Activated T-cell treated with anti-CD3 and anti-CD28 coated beads, Interleukin-2, amount 50 U/mL, for 4 hours (primary cell): ENCODE results near the gene GSPT1. TPM values are rescaled to one million over a fixed set of nuclear protein-coding genes. Genes with fewer than 3 reads are reported as not detected.

Experiments
- ATAC-seq, 2 donors: fragments of 200-7000 bp; cut with Tn5 transposase; one replicate each; pipeline ENCODE4 v1.10.0; 2021
- DNase-seq: peaks from one replicate; pipeline ENCODE4 v3.0.0-alpha.2; 2020
- H3K27me3 Mint-ChIP-seq: one replicate; pipeline ENCODE4 v1.8.0; 2021; ENCODE audit warnings: low read depth, mixed read lengths
- H3K36me3 Mint-ChIP-seq: one replicate; pipeline ENCODE4 v1.8.0; 2022; ENCODE audit warnings: mixed read lengths; ENCODE audit not compliant: insufficient read depth
- H3K4me1 Mint-ChIP-seq: one replicate; pipeline ENCODE4 v1.8.0; 2021; ENCODE audit warnings: low read depth, mixed read lengths
- H3K4me3 Mint-ChIP-seq: one replicate; pipeline ENCODE4 v1.8.0; 2021; ENCODE audit warnings: mild to moderate bottlenecking, moderate library complexity, mixed read lengths
- H3K9me3 Mint-ChIP-seq: one replicate; pipeline ENCODE4 v1.8.0; 2021; ENCODE audit warnings: mixed read lengths
- total RNA-seq, 3 donors: library from RNA; stranded (reverse); gene quantifications; one replicate each; pipeline ENCODE4 v1.2.1, GENCODE V29; 2021

The GSPT1 gene
- total RNA-seq, 3 donors from 2014 or later: 266 to 281 (median 276) TPM

GRCh38 chr16:11892761-11893160 is 23.0 kb downstream of the GSPT1 start:
- H3K36me3 Mint-ChIP-seq: peaks cover 16% of the 10 kb centered on the region
- no peaks in the 10 kb centered on the region for H3K9me3 Mint-ChIP-seq
- H3K27me3 Mint-ChIP-seq: no peaks in the 10 kb centered on the region
- H3K4me1 Mint-ChIP-seq: peaks cover 14% of the 10 kb centered on the region
- DNase-seq: no peak
- H3K4me3 Mint-ChIP-seq: no peak overlapping the region
- no peak for ATAC-seq

GRCh38 chr16:11890231-11890965 is 25.4 kb downstream of the GSPT1 start:
- DNase-seq: no peak
- ATAC-seq: no peak
- Mint-ChIP-seq H3K27me3 (no peaks in the 10 kb centered on the region), H3K4me3 (no peak overlapping the region), H3K9me3 (no peaks in the 10 kb centered on the region), H3K36me3 (peaks cover 25% of the 10 kb centered on the region), H3K4me1 (peaks cover 2% of the 10 kb centered on the region)

- ATAC-seq (no peak), DNase-seq (no peak)
- H3K36me3 Mint-ChIP-seq: peaks cover 26% of the 10 kb centered on the region
- no peaks in the 10 kb centered on the region for H3K27me3 Mint-ChIP-seq
- no peaks in the 10 kb centered on the region for H3K4me1 Mint-ChIP-seq
- no peaks in the 10 kb centered on the region for H3K9me3 Mint-ChIP-seq
- no peak overlapping the region for H3K4me3 Mint-ChIP-seq
Measured at GRCh38 chr16:11886881-11887280, 28.9 kb downstream of the GSPT1 start.

- H3K4me1 Mint-ChIP-seq: no peaks in the 10 kb centered on the region
- no peak for ATAC-seq
- H3K4me3 Mint-ChIP-seq: no peak overlapping the region
- DNase-seq: no peak
- peaks cover 31% of the 10 kb centered on the region for H3K36me3 Mint-ChIP-seq
- no peaks in the 10 kb centered on the region for H3K27me3 Mint-ChIP-seq
- H3K9me3 Mint-ChIP-seq: no peaks in the 10 kb centered on the region
Measured at GRCh38 chr16:11884035-11884434, 31.7 kb downstream of the GSPT1 start.

- peaks cover 21% of the 10 kb centered on the region for H3K36me3 Mint-ChIP-seq
- no peak for ATAC-seq
- no peaks in the 10 kb centered on the region for H3K27me3 Mint-ChIP-seq
- H3K9me3 Mint-ChIP-seq: no peaks in the 10 kb centered on the region
- DNase-seq: no peak
- H3K4me1 Mint-ChIP-seq: no peaks in the 10 kb centered on the region
- no peak overlapping the region for H3K4me3 Mint-ChIP-seq
Measured at GRCh38 chr16:11880007-11880406, 35.7 kb downstream of the GSPT1 start.

GRCh38 chr16:11877374-11877773 is 38.4 kb downstream of the GSPT1 start:
- no peak for DNase-seq
- Mint-ChIP-seq H3K36me3 (peaks cover 19% of the 10 kb centered on the region), H3K4me1 (no peaks in the 10 kb centered on the region), H3K27me3 (no peaks in the 10 kb centered on the region), H3K4me3 (no peak overlapping the region), H3K9me3 (no peaks in the 10 kb centered on the region)
- no peak for ATAC-seq

GRCh38 chr16:11876306-11876705 is 39.5 kb downstream of the GSPT1 start:
- H3K36me3 Mint-ChIP-seq: peaks cover 18% of the 10 kb centered on the region
- DNase-seq (no peak), ATAC-seq (no peak)
- no peak overlapping the region for H3K4me3 Mint-ChIP-seq
- H3K4me1 Mint-ChIP-seq: no peaks in the 10 kb centered on the region
- no peaks in the 10 kb centered on the region for H3K9me3 Mint-ChIP-seq
- H3K27me3 Mint-ChIP-seq: no peaks in the 10 kb centered on the region

GRCh38 chr16:11875721-11876120 is 40.0 kb downstream of the GSPT1 start:
- H3K36me3 Mint-ChIP-seq: peaks cover 17% of the 10 kb centered on the region
- H3K4me1 Mint-ChIP-seq: no peaks in the 10 kb centered on the region
- H3K27me3 Mint-ChIP-seq: no peaks in the 10 kb centered on the region
- no peak overlapping the region for H3K4me3 Mint-ChIP-seq
- no peaks in the 10 kb centered on the region for H3K9me3 Mint-ChIP-seq
- ATAC-seq: no peak
- DNase-seq: no peak

- no peak for DNase-seq
- Mint-ChIP-seq H3K9me3 (no peaks in the 10 kb centered on the region), H3K4me1 (peaks cover 3% of the 10 kb centered on the region), H3K36me3 (peaks cover 11% of the 10 kb centered on the region), H3K27me3 (no peaks in the 10 kb centered on the region), H3K4me3 (no peak overlapping the region)
- ATAC-seq: no peak
Measured at GRCh38 chr16:11871193-11871592, 44.6 kb downstream of the GSPT1 start.

- DNase-seq (no peak), ATAC-seq (no peak)
- H3K4me3 Mint-ChIP-seq: no peak overlapping the region
- H3K36me3 Mint-ChIP-seq: peaks cover 9% of the 10 kb centered on the region
- H3K27me3 Mint-ChIP-seq: no peaks in the 10 kb centered on the region
- peaks cover 8% of the 10 kb centered on the region for H3K4me1 Mint-ChIP-seq
- no peaks in the 10 kb centered on the region for H3K9me3 Mint-ChIP-seq
Measured at GRCh38 chr16:11870399-11870798, 45.4 kb downstream of the GSPT1 start.

- ATAC-seq (no peak), DNase-seq (no peak)
- Mint-ChIP-seq H3K27me3 (no peaks in the 10 kb centered on the region), H3K4me3 (no peak overlapping the region), H3K36me3 (peaks cover 8% of the 10 kb centered on the region), H3K4me1 (peaks cover 11% of the 10 kb centered on the region), H3K9me3 (no peaks in the 10 kb centered on the region)
Measured at GRCh38 chr16:11869353-11870228, 46.2 kb downstream of the GSPT1 start.

- Mint-ChIP-seq H3K9me3 (no peaks in the 10 kb centered on the region), H3K27me3 (no peaks in the 10 kb centered on the region), H3K36me3 (peaks cover 8% of the 10 kb centered on the region), H3K4me1 (peaks cover 11% of the 10 kb centered on the region), H3K4me3 (no peak overlapping the region)
- ATAC-seq (no peak), DNase-seq (no peak)
Measured at GRCh38 chr16:11868412-11868980, 47.3 kb downstream of the GSPT1 start.

- no peaks in the 10 kb centered on the region for H3K9me3 Mint-ChIP-seq
- H3K36me3 Mint-ChIP-seq: peaks cover 5% of the 10 kb centered on the region
- H3K27me3 Mint-ChIP-seq: no peaks in the 10 kb centered on the region
- H3K4me3 Mint-ChIP-seq: no peak overlapping the region
- peaks cover 10% of the 10 kb centered on the region for H3K4me1 Mint-ChIP-seq
- DNase-seq (no peak), ATAC-seq (no peak)
Measured at GRCh38 chr16:11862489-11862888, 53.3 kb downstream of the GSPT1 start.

GRCh38 chr16:11857161-11857560 is 58.6 kb downstream of the GSPT1 start:
- ATAC-seq: no peak
- H3K4me3 Mint-ChIP-seq: no peak overlapping the region
- no peaks in the 10 kb centered on the region for H3K9me3 Mint-ChIP-seq
- no peaks in the 10 kb centered on the region for H3K27me3 Mint-ChIP-seq
- H3K4me1 Mint-ChIP-seq: peaks cover 25% of the 10 kb centered on the region
- DNase-seq: no peak
- peaks cover 17% of the 10 kb centered on the region for H3K36me3 Mint-ChIP-seq
